T-helper 2 cell treated with Interferon-gamma antibody and Interleukin-4, amounts not matched to agents 5 μg/mL and 100 μg/mL, for 36 hours (primary cell): ENCODE data around the gene LIMS2.

Source experiments
- DNase-seq: peaks from one replicate; pipeline ENCODE4 v3.0.0; 2021; ENCODE audit warnings: low spot score
- H3K27ac Mint-ChIP-seq: one replicate; pipeline ENCODE4 v1.8.0; 2021; ENCODE audit warnings: mild to moderate bottlenecking, mixed read lengths
- H3K27me3 Mint-ChIP-seq: one replicate; pipeline ENCODE4 v1.8.0; 2021; ENCODE audit warnings: low read depth, mixed read lengths
- H3K36me3 Mint-ChIP-seq: one replicate; pipeline ENCODE4 v1.8.0; 2021; ENCODE audit warnings: low read depth, mixed read lengths
- H3K4me1 Mint-ChIP-seq: one replicate; pipeline ENCODE4 v1.8.0; 2021; ENCODE audit warnings: low read depth, mixed read lengths
- H3K4me3 Mint-ChIP-seq: one replicate; pipeline ENCODE4 v1.8.0; 2022; ENCODE audit warnings: mild to moderate bottlenecking, moderate library complexity, mixed read lengths
- H3K9me3 Mint-ChIP-seq: one replicate; pipeline ENCODE4 v1.8.0; 2021; ENCODE audit warnings: mixed read lengths

LIMS2 gene

DNA sequence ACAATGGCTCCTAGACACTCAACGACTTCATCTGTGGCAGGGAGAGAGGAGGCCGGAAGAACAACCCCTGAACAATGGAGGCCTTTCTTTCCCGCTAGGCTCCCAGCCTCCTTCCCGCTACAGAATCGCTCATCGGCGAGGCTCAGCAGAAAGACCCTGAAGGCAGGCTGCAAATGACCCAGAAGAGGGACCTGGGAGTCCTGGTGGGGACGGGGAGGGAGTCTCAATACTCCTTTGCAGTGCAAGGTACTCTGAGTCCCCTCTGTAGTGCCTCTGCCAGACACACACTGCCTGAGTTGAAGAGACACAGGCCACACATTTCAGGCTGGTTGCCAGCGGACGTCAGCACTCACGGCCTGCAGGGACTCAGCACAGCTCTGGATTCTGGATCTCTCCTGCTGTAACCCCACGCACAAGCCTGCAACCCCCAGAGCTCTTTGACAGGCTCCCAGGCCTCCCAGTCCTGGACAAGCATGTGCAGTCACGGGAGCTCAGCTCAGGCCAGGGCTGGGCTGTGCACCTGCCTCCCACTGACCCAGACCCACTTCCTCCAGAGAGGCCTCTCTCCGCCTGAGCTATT is 23.3 kb downstream of the LIMS2 start:
- H3K4me3 Mint-ChIP-seq = no peak overlapping the region
- H3K27me3 Mint-ChIP-seq = peaks cover 3% of the 10 kb centered on the region
- H3K4me1 Mint-ChIP-seq = peaks cover 3% of the 10 kb centered on the region
- no peak for DNase-seq
- no peak overlapping the region for H3K27ac Mint-ChIP-seq
- no peaks in the 10 kb centered on the region for H3K9me3 Mint-ChIP-seq
- no peaks in the 10 kb centered on the region for H3K36me3 Mint-ChIP-seq

DNA sequence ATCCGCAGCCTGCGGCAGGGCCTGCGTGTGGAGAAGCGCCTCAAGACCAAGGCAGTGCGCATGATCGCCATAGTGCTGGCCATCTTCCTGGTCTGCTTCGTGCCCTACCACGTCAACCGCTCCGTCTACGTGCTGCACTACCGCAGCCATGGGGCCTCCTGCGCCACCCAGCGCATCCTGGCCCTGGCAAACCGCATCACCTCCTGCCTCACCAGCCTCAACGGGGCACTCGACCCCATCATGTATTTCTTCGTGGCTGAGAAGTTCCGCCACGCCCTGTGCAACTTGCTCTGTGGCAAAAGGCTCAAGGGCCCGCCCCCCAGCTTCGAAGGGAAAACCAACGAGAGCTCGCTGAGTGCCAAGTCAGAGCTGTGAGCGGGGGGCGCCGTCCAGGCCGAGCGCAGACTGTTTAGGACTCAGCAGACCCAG is 23.9 kb downstream of the LIMS2 start:
- DNase-seq = no peak
- Mint-ChIP-seq H3K36me3 (no peaks in the 10 kb centered on the region), H3K4me3 (no peak overlapping the region), H3K4me1 (peaks cover 3% of the 10 kb centered on the region), H3K9me3 (no peaks in the 10 kb centered on the region), H3K27me3 (peaks cover 3% of the 10 kb centered on the region), H3K27ac (no peak overlapping the region)

DNA sequence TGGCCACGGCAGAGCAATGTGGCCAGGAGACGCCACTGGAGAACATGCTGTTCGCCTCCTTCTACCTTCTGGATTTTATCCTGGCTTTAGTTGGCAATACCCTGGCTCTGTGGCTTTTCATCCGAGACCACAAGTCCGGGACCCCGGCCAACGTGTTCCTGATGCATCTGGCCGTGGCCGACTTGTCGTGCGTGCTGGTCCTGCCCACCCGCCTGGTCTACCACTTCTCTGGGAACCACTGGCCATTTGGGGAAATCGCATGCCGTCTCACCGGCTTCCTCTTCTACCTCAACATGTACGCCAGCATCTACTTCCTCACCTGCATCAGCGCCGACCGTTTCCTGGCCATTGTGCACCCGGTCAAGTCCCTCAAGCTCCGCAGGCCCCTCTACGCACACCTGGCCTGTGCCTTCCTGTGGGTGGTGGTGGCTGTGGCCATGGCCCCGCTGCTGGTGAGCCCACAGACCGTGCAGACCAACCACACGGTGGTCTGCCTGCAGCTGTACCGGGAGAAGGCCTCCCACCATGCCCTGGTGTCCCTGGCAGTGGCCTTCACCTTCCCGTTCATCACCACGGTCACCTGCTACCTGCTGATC is 24.4 kb downstream of the LIMS2 start:
- Mint-ChIP-seq H3K27me3 (peaks cover 3% of the 10 kb centered on the region), H3K4me1 (peaks cover 3% of the 10 kb centered on the region), H3K4me3 (no peak overlapping the region), H3K9me3 (no peaks in the 10 kb centered on the region), H3K27ac (no peak overlapping the region), H3K36me3 (no peaks in the 10 kb centered on the region)
- DNase-seq = no peak

DNA sequence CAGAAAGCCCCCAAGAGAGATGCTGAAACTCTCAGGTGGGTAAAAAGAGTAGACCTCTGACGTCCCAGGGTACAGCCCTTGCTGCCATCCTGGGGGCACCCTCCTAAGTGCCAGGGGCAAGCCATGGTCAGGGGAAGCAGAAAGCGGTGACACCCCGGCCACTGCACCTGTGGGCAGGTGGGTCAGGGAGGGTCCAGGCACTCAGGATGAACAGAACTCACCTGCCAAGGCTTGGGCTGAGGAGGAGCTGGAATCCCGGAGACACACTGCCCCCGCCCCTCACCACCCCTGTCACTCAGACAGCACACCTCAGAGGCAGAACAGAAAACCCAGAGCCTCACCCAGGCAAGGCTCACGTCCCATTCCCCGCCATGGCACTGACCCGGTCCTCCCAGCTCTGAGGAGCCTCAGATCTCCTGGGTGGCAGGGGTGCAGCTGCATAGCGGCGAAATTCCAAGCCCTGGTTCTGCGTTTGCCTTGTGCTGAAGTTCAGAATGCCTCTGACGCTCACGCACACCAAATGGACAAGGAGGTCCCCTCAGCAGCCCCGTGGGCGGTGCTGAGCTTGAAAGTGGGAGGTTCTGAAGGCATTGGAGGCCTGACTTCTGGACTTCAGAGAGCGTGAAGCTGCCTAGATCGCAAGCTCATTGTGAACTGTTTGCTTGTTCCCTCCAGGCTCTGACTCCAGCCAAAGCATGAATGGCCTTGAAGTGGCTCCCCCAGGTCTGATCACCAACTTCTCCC is 25.1 kb downstream of the LIMS2 start:
- no peak for DNase-seq
- no peaks in the 10 kb centered on the region for H3K36me3 Mint-ChIP-seq
- no peak overlapping the region for H3K27ac Mint-ChIP-seq
- H3K4me1 Mint-ChIP-seq = peaks cover 3% of the 10 kb centered on the region
- no peaks in the 10 kb centered on the region for H3K9me3 Mint-ChIP-seq
- H3K27me3 Mint-ChIP-seq = peaks cover 3% of the 10 kb centered on the region
- H3K4me3 Mint-ChIP-seq = no peak overlapping the region

DNA sequence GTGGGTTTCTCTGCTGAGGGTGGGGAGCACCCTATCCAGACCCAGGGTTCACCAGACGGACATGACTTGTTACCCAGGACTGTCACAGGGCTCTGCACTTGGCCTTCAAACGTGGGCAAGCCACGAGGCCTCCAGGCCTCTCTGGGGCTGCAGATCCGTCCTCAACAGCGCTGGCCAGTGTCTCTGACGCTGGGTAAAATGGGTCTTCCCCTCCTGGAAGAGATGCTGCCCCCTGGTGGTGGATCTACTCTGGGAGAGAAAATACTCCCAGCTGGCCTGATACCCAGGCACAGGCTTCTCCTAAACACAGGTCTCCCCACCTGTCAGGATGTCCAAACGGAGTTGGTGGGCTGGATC is 25.7 kb downstream of the LIMS2 start:
- Mint-ChIP-seq H3K27me3 (peaks cover 3% of the 10 kb centered on the region), H3K27ac (no peak overlapping the region), H3K36me3 (no peaks in the 10 kb centered on the region), H3K9me3 (no peaks in the 10 kb centered on the region), H3K4me3 (no peak overlapping the region), H3K4me1 (peaks cover 3% of the 10 kb centered on the region)
- DNase-seq = peak; percentile 70

DNA sequence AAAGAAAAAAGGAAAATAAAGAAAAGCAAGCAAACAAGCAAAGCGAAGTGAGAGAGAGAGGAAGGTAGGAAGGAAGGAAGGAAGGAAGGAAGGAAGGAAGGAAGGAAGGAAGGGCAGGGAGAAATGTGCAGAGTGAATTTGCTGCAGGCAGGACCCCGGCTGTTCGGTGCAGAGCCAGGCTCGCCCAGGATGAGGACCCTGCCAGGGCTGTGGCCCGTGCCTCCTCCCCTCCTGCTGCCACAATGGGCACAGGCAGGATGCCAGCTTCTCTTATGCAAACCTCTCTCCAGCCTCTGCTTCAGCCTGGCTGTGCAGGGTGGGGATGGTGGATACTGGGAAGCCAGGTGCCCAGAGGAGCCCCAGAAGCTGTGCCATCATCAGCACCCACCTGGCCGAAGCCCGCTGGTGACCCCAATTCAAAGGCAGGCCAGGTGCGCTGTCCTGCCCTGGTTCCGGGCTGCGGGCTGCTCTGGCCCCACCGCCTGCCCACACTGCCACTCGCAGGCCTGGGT is 26.2 kb downstream of the LIMS2 start:
- DNase-seq = no peak
- Mint-ChIP-seq H3K27me3 (peaks cover 3% of the 10 kb centered on the region), H3K9me3 (no peaks in the 10 kb centered on the region), H3K4me1 (peaks cover 3% of the 10 kb centered on the region), H3K27ac (no peak overlapping the region), H3K4me3 (no peak overlapping the region), H3K36me3 (no peaks in the 10 kb centered on the region)

DNA sequence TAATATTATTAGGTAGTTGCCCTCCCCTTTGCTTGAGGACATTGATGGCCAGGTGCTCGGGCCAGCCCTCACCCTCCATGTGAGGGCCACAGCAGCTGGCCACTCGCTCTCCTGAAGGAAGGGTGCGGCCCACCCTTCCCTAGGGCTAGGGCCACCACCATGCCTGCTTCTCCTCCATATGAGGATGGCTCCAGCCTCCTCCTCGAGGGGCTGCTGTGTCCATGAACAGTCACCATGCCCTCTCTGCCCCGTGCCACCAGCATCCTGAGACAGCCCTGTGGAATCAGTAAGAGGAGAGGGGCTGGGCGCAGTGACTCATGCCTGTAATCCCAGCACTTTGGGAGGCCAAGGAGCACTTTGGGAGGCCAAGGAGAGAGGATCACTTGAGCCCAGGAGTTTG is 27.0 kb downstream of the LIMS2 start:
- H3K4me1 Mint-ChIP-seq = peaks cover 3% of the 10 kb centered on the region
- DNase-seq = no peak
- no peak overlapping the region for H3K4me3 Mint-ChIP-seq
- H3K9me3 Mint-ChIP-seq = no peaks in the 10 kb centered on the region
- no peaks in the 10 kb centered on the region for H3K36me3 Mint-ChIP-seq
- H3K27ac Mint-ChIP-seq = no peak overlapping the region
- H3K27me3 Mint-ChIP-seq = peaks cover 3% of the 10 kb centered on the region

DNA sequence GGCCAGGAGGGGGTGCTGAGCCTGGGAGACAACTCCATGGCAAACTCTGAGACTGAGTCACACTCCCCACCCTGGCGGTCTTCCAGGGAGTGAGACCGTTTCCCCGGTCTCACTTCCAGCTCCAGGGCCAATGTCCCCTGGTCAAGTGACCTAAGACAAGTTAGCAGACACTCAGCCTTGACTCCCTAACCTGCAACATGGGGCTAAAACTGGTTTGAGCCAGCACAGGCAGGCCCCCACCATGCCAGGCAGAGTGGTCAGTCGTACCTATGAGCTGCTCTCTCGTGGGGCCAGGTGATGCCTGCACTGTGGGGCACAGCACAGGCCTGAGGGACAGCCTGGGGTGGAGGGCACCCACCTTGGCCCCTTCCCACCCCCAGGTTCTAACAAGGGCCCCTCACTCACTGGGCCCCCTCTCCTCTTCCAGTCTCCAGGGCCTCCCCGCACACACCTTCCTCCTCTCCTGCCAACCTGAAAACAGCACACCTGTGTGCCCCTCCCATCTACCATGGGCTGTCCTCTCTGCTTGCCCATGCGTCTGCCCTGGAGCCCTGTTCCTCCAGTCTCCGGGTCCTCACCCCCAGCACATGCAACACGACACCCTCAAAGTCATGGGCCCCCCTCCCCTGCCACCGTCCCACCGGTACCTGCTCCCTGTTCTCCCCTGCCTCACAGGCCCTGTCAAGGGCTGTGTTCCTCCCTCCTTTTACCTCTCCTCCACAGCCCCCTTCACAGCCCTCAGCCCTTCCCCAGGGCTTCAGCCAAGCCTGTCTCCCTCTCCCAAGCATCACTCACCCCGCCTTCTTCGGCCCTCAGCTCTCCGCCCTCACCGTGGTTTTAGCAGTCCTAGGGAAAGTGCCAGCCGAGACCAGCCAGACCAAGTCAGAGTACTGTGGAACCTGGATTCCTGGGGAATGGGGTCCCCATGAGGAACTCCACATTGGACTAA is 27.8 kb downstream of the LIMS2 start:
- no peaks in the 10 kb centered on the region for H3K36me3 Mint-ChIP-seq
- no peak overlapping the region for H3K4me3 Mint-ChIP-seq
- DNase-seq = no peak
- H3K27ac Mint-ChIP-seq = no peak overlapping the region
- H3K4me1 Mint-ChIP-seq = peaks cover 3% of the 10 kb centered on the region
- peaks cover 3% of the 10 kb centered on the region for H3K27me3 Mint-ChIP-seq
- H3K9me3 Mint-ChIP-seq = no peaks in the 10 kb centered on the region

DNA sequence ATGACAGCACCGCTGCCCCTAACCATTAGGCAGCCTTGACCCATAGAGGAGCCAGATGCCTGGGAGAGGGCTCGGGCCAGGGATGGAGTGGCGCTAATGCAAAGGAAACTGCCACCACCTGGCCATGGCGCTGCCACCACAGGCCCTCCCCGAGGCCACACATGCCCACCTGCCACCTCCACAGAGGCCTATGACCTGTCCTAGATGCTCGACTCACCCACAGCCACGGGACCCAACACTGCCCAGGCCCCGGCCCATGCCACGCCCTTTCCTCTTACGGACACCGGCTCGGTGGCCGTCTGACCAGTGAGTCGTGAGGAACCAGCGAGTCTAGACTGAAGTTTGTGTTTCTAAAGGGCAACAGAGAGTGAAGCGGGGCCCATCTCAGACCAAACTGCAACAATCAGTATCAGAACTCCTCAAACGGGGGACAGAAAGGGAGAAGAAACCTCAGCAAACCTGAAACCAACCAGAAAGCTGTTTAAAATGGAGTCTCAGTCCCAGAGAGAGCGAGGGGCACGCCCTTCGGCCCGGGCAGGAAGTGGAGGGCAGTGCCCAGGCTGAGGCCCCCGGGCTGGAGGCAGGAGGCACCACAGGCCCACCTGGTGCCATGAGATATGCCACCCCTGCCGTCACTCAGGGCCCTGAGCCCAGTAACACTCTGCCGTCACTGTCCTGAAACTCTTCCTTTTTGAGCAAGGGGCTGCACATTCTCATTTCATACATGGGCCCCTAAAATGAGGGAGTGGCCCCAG is 28.7 kb downstream of the LIMS2 start:
- DNase-seq = no peak
- Mint-ChIP-seq H3K4me1 (peaks cover 3% of the 10 kb centered on the region), H3K9me3 (no peaks in the 10 kb centered on the region), H3K4me3 (no peak overlapping the region), H3K27me3 (peaks cover 3% of the 10 kb centered on the region), H3K36me3 (no peaks in the 10 kb centered on the region), H3K27ac (no peak overlapping the region)

DNA sequence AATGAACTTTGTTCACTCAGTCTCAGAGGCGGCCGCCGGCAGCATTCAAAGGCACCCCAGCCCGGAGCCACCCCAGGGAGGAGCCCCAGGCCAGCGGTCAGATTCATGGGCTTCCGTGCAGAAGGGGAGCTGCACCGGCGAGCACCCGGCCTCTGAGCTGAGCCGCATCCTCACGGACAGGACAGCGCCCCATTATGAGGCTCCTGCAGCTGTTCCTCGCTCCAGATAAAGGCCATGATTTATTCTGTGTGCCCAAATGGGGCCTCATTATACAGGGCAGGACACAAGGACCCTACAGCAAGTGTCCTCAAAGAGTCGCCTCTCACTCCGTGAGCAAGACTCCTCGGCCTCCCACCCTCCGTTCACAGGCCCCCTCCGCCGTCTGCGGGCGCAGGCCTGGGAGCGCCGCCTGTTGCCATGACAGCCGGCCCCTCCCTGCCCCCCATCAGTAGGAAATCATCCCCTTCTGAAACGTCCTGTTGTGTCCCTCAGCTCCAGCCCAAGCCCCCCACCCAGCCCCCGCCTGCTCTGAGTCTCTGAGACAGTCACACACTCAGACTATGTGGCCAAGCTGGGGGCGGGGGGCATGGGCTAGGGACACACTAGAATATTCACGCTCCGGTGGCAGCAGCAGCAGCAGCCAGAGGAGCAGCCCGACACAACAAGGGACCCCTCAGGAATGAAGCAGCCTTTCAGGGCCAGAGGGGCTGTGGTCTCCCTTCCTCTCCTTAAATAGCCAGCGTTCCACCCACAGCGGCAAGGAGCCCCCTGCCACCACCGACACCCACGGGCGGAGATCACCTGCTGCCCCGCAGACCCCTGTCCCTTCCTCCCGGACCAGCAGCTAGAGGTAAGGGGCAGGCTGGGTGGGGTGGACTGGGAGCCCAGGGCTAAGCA is 29.7 kb downstream of the LIMS2 start, which contains the start of gene GPR17:
Gene GPR17, plus strand, starts transcription at position 759 of the 897 bp plus-strand sequence. CDS start 4,583 bp downstream, outside the sequence.
- peaks cover 5% of the 10 kb centered on the region for H3K4me1 Mint-ChIP-seq
- no peak within 1 kb of the TSS for H3K4me3 Mint-ChIP-seq
- H3K27me3 Mint-ChIP-seq = peaks cover 3% of the 10 kb centered on the region
- no peaks in the 10 kb centered on the region for H3K36me3 Mint-ChIP-seq
- no peaks in the 10 kb centered on the region for H3K9me3 Mint-ChIP-seq
- no peak within 1 kb of the TSS for H3K27ac Mint-ChIP-seq
- DNase-seq = no peak

DNA sequence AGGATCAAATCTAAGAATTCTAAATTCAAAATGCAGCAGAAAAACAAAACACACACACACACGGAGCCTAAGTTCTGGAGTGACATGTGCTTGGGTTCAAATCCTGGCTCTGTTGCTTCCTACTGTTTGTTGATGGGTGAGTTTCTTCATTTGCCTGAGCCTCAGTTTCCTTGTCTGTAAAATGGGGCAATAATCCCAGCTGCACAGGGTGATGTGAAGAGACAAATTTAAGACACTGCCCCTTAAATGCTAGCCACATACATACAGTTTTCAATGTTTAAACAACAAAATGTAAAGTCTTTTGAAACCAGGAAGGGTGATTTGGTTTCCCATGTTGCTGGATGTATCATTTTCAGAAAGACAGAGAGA is 30.3 kb downstream of the LIMS2 start:
- H3K9me3 Mint-ChIP-seq = no peaks in the 10 kb centered on the region
- no peak overlapping the region for H3K4me3 Mint-ChIP-seq
- H3K27ac Mint-ChIP-seq = no peak overlapping the region
- H3K36me3 Mint-ChIP-seq = no peaks in the 10 kb centered on the region
- no peak for DNase-seq
- peaks cover 8% of the 10 kb centered on the region for H3K4me1 Mint-ChIP-seq
- peaks cover 3% of the 10 kb centered on the region for H3K27me3 Mint-ChIP-seq
